GM12892 (cell line): ENCODE data around the gene KRTAP4-9. TPM values are rescaled to one million over a fixed set of nuclear protein-coding genes. Genes with fewer than 3 reads are reported as not detected.
A peak's percentile ranks its signal among the peaks of the same experiment; 100 is the strongest.
"Not testable (repeated sequence)": the region's sequence is repeated elsewhere in the genome, so short reads cannot be mapped to it uniquely, and the experiment has no call there.

Experiments used
- DNase-seq: peaks from one replicate; pipeline ENCODE4 v3.0.0; 2011; ENCODE audit not compliant: insufficient read length
- FAIRE-seq: peaks from 2 replicates; lab custom pipeline; 2011; peaks lifted over from hg19 to GRCh38; lab: Jason Lieb, UNC
- POLR2A ChIP-seq: IDR thresholded peaks from 2 replicates; pipeline ENCODE4 v1.6.1; 2011; ENCODE audit warnings: low read depth, low read length, control low read depth
- POLR2AphosphoS5 ChIP-seq: IDR thresholded peaks from 2 replicates; pipeline ENCODE4 v1.6.1; 2011; ENCODE audit warnings: low read depth, low read length, control low read depth
- TAF1 ChIP-seq: IDR thresholded peaks from 2 replicates; pipeline ENCODE4 v1.6.1; 2011; ENCODE audit warnings: low read depth, mild to moderate bottlenecking, control low read depth, low read length, borderline replicate concordance
- polyA plus RNA-seq: library from polyadenylated mRNA; unstranded; fragments of >200 nt; gene quantifications from one replicate; pipeline ENCODE4 v1.2.1, GENCODE V29; 2012; ENCODE audit warnings: missing spikeins, inconsistent platforms; ENCODE audit not compliant: missing spikeins

The KRTAP4-9 gene
- not detected for polyA plus RNA-seq

- not testable (repeated sequence) for FAIRE-seq, DNase-seq
These were observed at the start of gene KRTAP4-9 for GRCh38 chr17:41105347-41105746. KRTAP4-9 (plus strand) TSS chr17:41105389; CDS start chr17:41105389, 0 bp downstream.

GRCh38 chr17:41057547-41057946 lies 47.6 kb upstream of the KRTAP4-9 start:
- FAIRE-seq (peak; percentile 21), DNase-seq (no peak)
- TF ChIP-seq POLR2A (no peak), POLR2AphosphoS5 (no peak), TAF1 (no peak)

- FAIRE-seq (no peak), DNase-seq (no peak)
- no peak for TF ChIP-seq POLR2A
- TF ChIP-seq POLR2AphosphoS5: no peak
- TF ChIP-seq TAF1: no peak
These were observed 46.4 kb upstream of the KRTAP4-9 start for GRCh38 chr17:41058741-41059140.

GRCh38 chr17:41059276-41060051 lies 45.7 kb upstream of the KRTAP4-9 start:
- FAIRE-seq, DNase-seq: not testable (repeated sequence)

- DNase-seq (no peak), FAIRE-seq (no peak)
- TF ChIP-seq TAF1 (no peak), POLR2AphosphoS5 (no peak), POLR2A (no peak)
These were observed 45.1 kb upstream of the KRTAP4-9 start, which contains the start of gene KRTAP2-3 for GRCh38 chr17:41060052-41060604. KRTAP2-3 (minus strand) TSS chr17:41060114; CDS start chr17:41060050, 64 bp downstream.

GRCh38 chr17:41061964-41062363 lies 43.2 kb upstream of the KRTAP4-9 start:
- FAIRE-seq (no peak), DNase-seq (no peak)
- TF ChIP-seq POLR2AphosphoS5: no peak
- no peak for TF ChIP-seq TAF1
- TF ChIP-seq POLR2A: no peak

GRCh38 chr17:41063449-41063848 lies 41.7 kb upstream of the KRTAP4-9 start:
- no peak for TF ChIP-seq POLR2A
- TF ChIP-seq TAF1: no peak
- no peak for TF ChIP-seq POLR2AphosphoS5
- FAIRE-seq (no peak), DNase-seq (no peak)

- DNase-seq (no peak), FAIRE-seq (no peak)
- TF ChIP-seq POLR2AphosphoS5 (no peak), TAF1 (no peak), POLR2A (no peak)
These were observed 40.9 kb upstream of the KRTAP4-9 start for GRCh38 chr17:41064301-41064700.

- not testable (repeated sequence) for FAIRE-seq, DNase-seq
These were observed 40.0 kb upstream of the KRTAP4-9 start for GRCh38 chr17:41065016-41065689.

GRCh38 chr17:41065829-41066624 lies 39.2 kb upstream of the KRTAP4-9 start, which contains the start of gene KRTAP2-4:
KRTAP2-4 (minus strand) TSS chr17:41065879; CDS start chr17:41065845, 34 bp downstream.
- DNase-seq (no peak), FAIRE-seq (no peak)
- TF ChIP-seq POLR2AphosphoS5 (no peak), POLR2A (no peak), TAF1 (no peak)

- FAIRE-seq (no peak), DNase-seq (no peak)
- TF ChIP-seq POLR2AphosphoS5: no peak
- no peak for TF ChIP-seq POLR2A
These were observed 37.9 kb upstream of the KRTAP4-9 start for GRCh38 chr17:41067281-41067680.
